Measurements from ENCODE around the gene CASKIN2. TPM values are rescaled to one million over a fixed set of nuclear protein-coding genes. Genes with fewer than 3 reads are reported as not detected.

Gene CASKIN2
- total RNA-seq, 6 experiments from 2014 or later = 9.0 to 26.0 (median 12.0) TPM

DNA sequence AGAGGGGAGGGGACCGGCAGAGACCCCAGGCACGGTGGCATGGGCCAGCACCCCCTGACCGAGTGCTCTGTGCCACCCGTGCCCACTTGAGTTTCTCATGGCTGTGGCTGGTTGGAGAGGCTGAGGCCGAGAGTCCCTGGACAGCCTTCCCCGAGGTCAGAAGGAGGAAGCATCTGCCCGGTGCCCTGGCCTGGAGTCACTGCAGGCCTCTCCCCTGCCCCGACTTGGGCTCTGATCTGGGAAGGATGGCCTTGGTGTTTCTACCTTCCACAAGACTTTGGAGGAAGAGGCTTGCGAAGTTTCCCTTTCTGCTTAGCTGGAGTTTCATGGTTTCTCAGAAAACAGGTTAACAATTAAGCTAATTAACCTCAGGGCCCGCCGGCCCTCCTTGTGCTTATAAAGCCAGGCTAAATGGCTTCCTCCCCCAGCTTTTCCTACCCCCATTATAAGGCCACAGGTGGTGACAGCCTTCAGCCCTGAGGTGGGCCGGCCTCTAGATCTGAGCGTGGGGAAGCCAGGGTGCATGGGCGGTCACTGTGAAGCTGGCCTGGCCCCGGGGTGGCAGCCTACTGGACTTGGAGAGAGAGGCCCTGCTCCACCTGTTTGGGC is 27.5 kb upstream of the CASKIN2 start:
- no peaks in the 10 kb centered on the region for H3K9me3 ChIP-seq
- peaks cover 0 to 39% (median 2%) of the 10 kb centered on the region in 4 donors for H3K4me1 ChIP-seq
- no peaks in the 10 kb centered on the region for H3K27me3 ChIP-seq
- ATAC-seq = peak in 1 of 4 donors; percentile 19
- WGBS (ENCODE audit: insufficient coverage, low coverage, low lambda C conversion rate, missing lambda C conversion rate) = no CpG with 5 or more reads among the region's 15 CpGs
- no peak overlapping the region for H3K4me3 ChIP-seq
- H3K36me3 ChIP-seq = no peaks in the 10 kb centered on the region
- intact Hi-C loops (cut with DNase I) = no loop called here
- DNase-seq = no peak
- H3K27ac ChIP-seq = no peak overlapping the region
- TF ChIP-seq, protein P1, sequence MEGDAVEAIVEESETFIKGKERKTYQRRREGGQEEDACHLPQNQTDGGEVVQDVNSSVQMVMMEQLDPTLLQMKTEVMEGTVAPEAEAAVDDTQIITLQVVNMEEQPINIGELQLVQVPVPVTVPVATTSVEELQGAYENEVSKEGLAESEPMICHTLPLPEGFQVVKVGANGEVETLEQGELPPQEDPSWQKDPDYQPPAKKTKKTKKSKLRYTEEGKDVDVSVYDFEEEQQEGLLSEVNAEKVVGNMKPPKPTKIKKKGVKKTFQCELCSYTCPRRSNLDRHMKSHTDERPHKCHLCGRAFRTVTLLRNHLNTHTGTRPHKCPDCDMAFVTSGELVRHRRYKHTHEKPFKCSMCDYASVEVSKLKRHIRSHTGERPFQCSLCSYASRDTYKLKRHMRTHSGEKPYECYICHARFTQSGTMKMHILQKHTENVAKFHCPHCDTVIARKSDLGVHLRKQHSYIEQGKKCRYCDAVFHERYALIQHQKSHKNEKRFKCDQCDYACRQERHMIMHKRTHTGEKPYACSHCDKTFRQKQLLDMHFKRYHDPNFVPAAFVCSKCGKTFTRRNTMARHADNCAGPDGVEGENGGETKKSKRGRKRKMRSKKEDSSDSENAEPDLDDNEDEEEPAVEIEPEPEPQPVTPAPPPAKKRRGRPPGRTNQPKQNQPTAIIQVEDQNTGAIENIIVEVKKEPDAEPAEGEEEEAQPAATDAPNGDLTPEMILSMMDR (IDR thresholded peaks at IDR 0.05) = no peak
- no peak for TF ChIP-seq POLR2A (IDR thresholded peaks at IDR 0.05)

DNA sequence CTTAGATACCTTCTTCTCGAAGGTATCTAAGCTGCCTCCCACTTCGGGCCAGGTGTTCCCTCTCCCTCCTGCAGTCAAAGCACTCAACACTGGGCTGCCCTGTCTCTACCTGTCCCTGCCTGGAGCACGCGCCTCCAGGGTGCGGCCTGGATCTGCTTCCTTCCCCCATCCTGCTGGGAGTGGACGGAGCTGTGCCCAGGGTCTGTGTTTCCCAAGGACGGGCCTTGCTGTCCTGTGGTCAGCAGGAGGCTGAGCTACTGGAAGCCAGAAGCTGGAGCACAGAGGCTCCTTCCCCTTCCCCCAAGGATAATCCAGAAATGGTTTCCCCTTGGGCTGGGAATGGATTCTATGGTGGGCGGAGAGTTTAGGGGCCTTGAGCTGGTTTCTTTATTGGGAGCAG is 26.9 kb upstream of the CASKIN2 start:
- no peaks in the 10 kb centered on the region for H3K36me3 ChIP-seq
- no peak overlapping the region for H3K4me3 ChIP-seq
- peaks cover 0 to 42% (median 2%) of the 10 kb centered on the region in 4 donors for H3K4me1 ChIP-seq
- intact Hi-C loops (cut with DNase I) = no loop called here
- no peak overlapping the region for H3K27ac ChIP-seq
- no peaks in the 10 kb centered on the region for H3K9me3 ChIP-seq
- H3K27me3 ChIP-seq = no peaks in the 10 kb centered on the region
- WGBS (ENCODE audit: insufficient coverage, low coverage, low lambda C conversion rate, missing lambda C conversion rate) = 91% methylated on average over 6 of the region's 8 CpGs
- TF ChIP-seq POLR2A (IDR thresholded peaks at IDR 0.05) = no peak
- TF ChIP-seq, protein P1 (IDR thresholded peaks at IDR 0.05) = no peak
- DNase-seq (no peak), ATAC-seq (no peak)

DNA sequence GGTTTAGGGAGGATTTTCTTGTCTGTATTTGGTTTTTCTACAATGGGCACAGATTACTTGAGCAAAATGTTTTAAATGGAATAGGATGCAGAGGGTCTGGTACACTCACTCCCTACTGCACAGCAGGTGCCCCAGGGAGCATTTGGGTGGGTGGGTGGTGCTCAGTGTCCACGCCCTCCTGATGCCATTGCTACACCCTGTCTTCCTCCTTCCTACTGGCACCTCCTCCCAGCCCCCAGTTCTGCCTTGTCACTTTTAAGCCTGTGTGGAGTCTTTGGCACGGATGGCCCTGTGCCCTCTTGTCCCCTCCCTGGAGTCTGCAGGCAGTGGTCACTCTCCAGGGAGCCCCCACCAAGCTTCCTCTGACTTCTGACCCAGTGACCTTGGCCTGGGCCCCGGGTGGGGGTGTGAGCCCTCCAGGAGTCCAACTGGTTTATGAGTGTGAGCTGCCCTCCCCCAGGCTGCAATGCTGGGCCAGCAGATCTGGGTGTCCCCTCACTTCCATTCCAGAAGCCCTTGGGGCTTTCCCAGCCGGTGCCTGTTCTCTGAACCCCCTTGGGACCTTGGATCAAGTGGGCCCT is 25.7 kb upstream of the CASKIN2 start:
- no peaks in the 10 kb centered on the region for H3K36me3 ChIP-seq
- H3K27ac ChIP-seq = no peak overlapping the region
- peak in 1 of 4 donors; percentile 6 for ATAC-seq
- DNase-seq = no peak
- intact Hi-C loops (cut with DNase I) = no loop called here
- TF ChIP-seq POLR2A (IDR thresholded peaks at IDR 0.05) = no peak
- TF ChIP-seq, protein P1 (IDR thresholded peaks at IDR 0.05) = no peak
- no peaks in the 10 kb centered on the region for H3K9me3 ChIP-seq
- no peak overlapping the region for H3K4me3 ChIP-seq
- 40% methylated on average over 1 of the region's 4 CpGs for WGBS (ENCODE audit: insufficient coverage, low coverage, low lambda C conversion rate, missing lambda C conversion rate)
- H3K4me1 ChIP-seq = peaks cover 0 to 42% (median 2%) of the 10 kb centered on the region in 4 donors
- no peaks in the 10 kb centered on the region for H3K27me3 ChIP-seq

DNA sequence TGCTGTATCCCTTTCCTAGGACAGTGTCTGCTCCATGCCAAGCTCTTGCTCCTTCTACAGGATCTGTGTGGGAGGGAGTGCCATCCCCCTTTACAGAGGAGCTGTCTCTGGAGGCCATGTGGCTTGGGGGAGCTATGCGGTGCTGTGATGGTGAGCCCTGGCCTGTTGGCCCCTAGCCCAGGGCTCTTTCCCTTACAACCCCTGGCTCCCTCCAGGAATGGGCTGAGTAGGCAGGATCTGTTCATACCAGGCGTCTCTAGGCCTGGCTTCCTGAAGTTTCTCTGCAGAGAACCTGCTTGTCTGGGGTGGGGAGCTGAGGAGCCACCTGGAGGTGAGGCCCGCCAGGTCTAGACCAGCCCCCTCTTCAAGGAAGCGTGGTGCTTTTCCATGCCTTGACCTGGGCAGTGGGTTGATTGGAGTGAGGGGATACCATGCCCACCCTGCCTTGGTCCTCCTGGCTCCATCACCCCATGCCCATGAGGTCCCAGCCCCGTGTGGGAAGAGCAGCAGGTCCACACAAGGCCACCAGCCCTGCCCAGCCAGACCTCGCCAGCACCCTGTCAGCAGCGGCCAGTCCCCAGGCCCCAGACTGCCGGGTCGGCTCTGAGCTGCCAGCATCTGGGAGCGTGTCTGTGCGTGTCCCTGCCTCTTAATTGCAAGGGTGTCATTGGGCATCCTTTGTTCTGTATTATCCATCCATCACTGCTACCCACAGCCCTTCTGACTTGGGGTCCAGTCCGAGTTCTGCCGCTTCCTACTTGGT is 24.8 kb upstream of the CASKIN2 start:
- H3K27me3 ChIP-seq = no peaks in the 10 kb centered on the region
- no peaks in the 10 kb centered on the region for H3K9me3 ChIP-seq
- H3K27ac ChIP-seq = no peak overlapping the region
- 38% methylated on average over 1 of the region's 13 CpGs for WGBS (ENCODE audit: insufficient coverage, low coverage, low lambda C conversion rate, missing lambda C conversion rate)
- TF ChIP-seq, protein P1 (IDR thresholded peaks at IDR 0.05) = no peak
- ATAC-seq (peak in 2 of 4 donors; percentile 5 to 8), DNase-seq (no peak)
- intact Hi-C loops (cut with DNase I) = no loop called here
- no peak overlapping the region for H3K4me3 ChIP-seq
- H3K36me3 ChIP-seq = no peaks in the 10 kb centered on the region
- peaks cover 0 to 42% (median 2%) of the 10 kb centered on the region in 4 donors for H3K4me1 ChIP-seq
